Lung (tissue), 12 donors: ENCODE data around the gene RHOT2. TPM values are rescaled to one million over a fixed set of nuclear protein-coding genes. Genes with fewer than 3 reads are reported as not detected.

ENCODE experiments used
- ATAC-seq: fragments of 200-7000 bp; cut with Tn5 transposase; one replicate; pipeline ENCODE4 v1.9.1; 2020; ENCODE audit warnings: moderate number of reproducible peaks; ENCODE audit not compliant: insufficient read depth, low FRiP score
- DNase-seq, 3 donors: peaks; one replicate each; pipeline ENCODE4 v3.0.0-alpha.2; 2013 to 2017
- H3K27ac ChIP-seq, 2 donors: one replicate each; pipeline ENCODE4 v1.5.1; 2013; ENCODE audit warnings: mild to moderate bottlenecking in 2 of 2, moderate library complexity in 2 of 2, control low read depth in 1 of 2, inconsistent platforms in 1 of 2, low read depth in 1 of 2, low read length in 1 of 2
- H3K27me3 ChIP-seq, 3 donors: one replicate each; pipeline ENCODE4 v1.5.1; 2013; ENCODE audit warnings: low read length in 2 of 3; ENCODE audit not compliant: control insufficient read depth in 3 of 3, insufficient read depth in 3 of 3
- H3K36me3 ChIP-seq, 4 donors: one replicate each; pipeline ENCODE4 v1.5.1; 2013; ENCODE audit warnings: low read length in 4 of 4, mild to moderate bottlenecking in 1 of 4, moderate library complexity in 1 of 4; ENCODE audit not compliant: control insufficient read depth in 4 of 4, insufficient read depth in 4 of 4
- H3K4me1 ChIP-seq, 5 donors: one replicate each; pipeline ENCODE4 v1.5.1; 2013; ENCODE audit warnings: low read length in 5 of 5, mild to moderate bottlenecking in 2 of 5, moderate library complexity in 1 of 5; ENCODE audit not compliant: control insufficient read depth in 5 of 5, insufficient read depth in 5 of 5
- H3K4me3 ChIP-seq: one replicate; pipeline ENCODE4 v1.5.1; 2013; ENCODE audit warnings: mild to moderate bottlenecking, control low read depth, moderate library complexity
- H3K9ac ChIP-seq, 2 donors: one replicate each; pipeline ENCODE4 v1.5.1; 2013; ENCODE audit warnings: low read length in 2 of 2, control low read depth in 1 of 2; ENCODE audit not compliant: insufficient read depth in 1 of 2
- H3K9me3 ChIP-seq, 4 donors: one replicate each; pipeline ENCODE4 v1.5.1; 2013; ENCODE audit warnings: low read length in 3 of 4, mild to moderate bottlenecking in 1 of 4, moderate library complexity in 1 of 4; ENCODE audit not compliant: control insufficient read depth in 4 of 4, insufficient read depth in 3 of 4
- CTCF ChIP-seq: IDR thresholded peaks from 2 replicates; pipeline ENCODE4 v1.5.1; 2012; ENCODE audit warnings: mild to moderate bottlenecking; ENCODE audit errors: control extremely low read depth, extremely low read depth
- WGBS, 2 donors: extraction: QIAGEN DNeasy Blood & Tissue Kit; methylation state at CpG; one replicate each; pipeline ENCODE4 v1.1.7; 2013; 5-methylcytosine and 5-hydroxymethylcytosine counted together
- polyA plus RNA-seq, 2 donors: library from polyadenylated mRNA; stranded (reverse); fragments of 200-250 nt; gene quantifications; one replicate each; pipeline ENCODE4 v1.2.1, GENCODE V29; 2013
- total RNA-seq, 2 donors: library from RNA; depleted of rRNA in 1 of 2; stranded (reverse); fragments of >200 nt in 1 of 2; gene quantifications; one replicate each; pipeline ENCODE4 v1.2.1, GENCODE V29; 2014 to 2021
- donor health status: control.
- donor health status: control.
- donor health status: Bipolar disorder and iron deficiency.
- donor health status: healthy.
- donor health status: DM: yes; HTN: yes; CAD: no.

RHOT2 gene
- total and polyA plus RNA-seq, 4 donors, result 40.5 to 121 (median 115) TPM

- Histone ChIP-seq H3K27me3 (no peaks in the 10 kb centered on the region), H3K9me3 (no peaks in the 10 kb centered on the region), H3K36me3 (peaks cover 3 to 17% (median 15%) of the 10 kb centered on the region in 4 donors), H3K27ac (peak overlapping the region; percentile 59 to 61), H3K4me3 (no peak overlapping the region), H3K9ac (no peak overlapping the region), H3K4me1 (peaks cover 4 to 40% (median 20%) of the 10 kb centered on the region in 5 donors)
- no peak for TF ChIP-seq CTCF
- ATAC-seq, result no peak
- peak; percentile 88 to 91 (median 91) for DNase-seq
- 24 to 29% methylated on average over 40 to 52 of the region's 52 CpGs for WGBS, 2 donors
Observed at GRCh38 chr16:678858-679813, 11.2 kb downstream of the RHOT2 start.

GRCh38 chr16:679814-680624, 12.1 kb downstream of the RHOT2 start, which contains the start of gene STUB1:
TSS of gene STUB1 (plus strand) at chr16:680410. CDS start at chr16:680526, 116 bp downstream.
- peak; percentile 76 for ATAC-seq
- H3K4me3 ChIP-seq, result peak within 1 kb of the TSS; percentile 84

GRCh38 chr16:680625-680945, 12.7 kb downstream of the RHOT2 start:
- DNase-seq, result no peak
- Histone ChIP-seq H3K9me3 (no peaks in the 10 kb centered on the region), H3K27ac (peak overlapping the region; percentile 83 to 94), H3K36me3 (peaks cover 3 to 19% (median 15%) of the 10 kb centered on the region in 4 donors), H3K4me1 (peaks cover 4 to 37% (median 25%) of the 10 kb centered on the region in 5 donors), H3K4me3 (peak overlapping the region; percentile 84), H3K9ac (no peak overlapping the region), H3K27me3 (no peaks in the 10 kb centered on the region)
- ATAC-seq, result no peak
- WGBS, 2 donors, result 0% methylated on average over 20 to 38 of the region's 38 CpGs
- TF ChIP-seq CTCF, result no peak

More at GRCh38 chr16:679814-680624, 12.1 kb downstream of the RHOT2 start, which contains the start of gene STUB1:
- peak; percentile 85 to 93 (median 89) for DNase-seq
- no peak for TF ChIP-seq CTCF
- Histone ChIP-seq H3K27me3 (no peaks in the 10 kb centered on the region), H3K36me3 (peaks cover 3 to 17% (median 15%) of the 10 kb centered on the region in 4 donors), H3K9ac (no peak within 1 kb of the TSS), H3K9me3 (no peaks in the 10 kb centered on the region), H3K27ac (peak within 1 kb of the TSS; percentile 92 to 94), H3K4me1 (peaks cover 4 to 37% (median 25%) of the 10 kb centered on the region in 5 donors)
- 1 to 2% methylated on average over 72 to 91 of the region's 91 CpGs for WGBS, 2 donors
